Erythroblast (primary cell): Measurements from ENCODE around the gene HSPA6.

Source experiments
- GATA1 ChIP-seq: IDR thresholded peaks from 2 replicates; pipeline ENCODE4 v1.6.1; 2011; ENCODE audit warnings: low read depth, mild to moderate bottlenecking, control low read depth, low read length, moderate library complexity
- POLR2A ChIP-seq: IDR thresholded peaks from 2 replicates; pipeline ENCODE4 v1.6.1; 2011; ENCODE audit warnings: mild to moderate bottlenecking, low read length

GRCh38 chr1:161510477-161510876 is 13.9 kb upstream of the HSPA6 start:
- no peak for TF ChIP-seq POLR2A
- TF ChIP-seq GATA1 = no peak
